Spleen (tissue), 11 donors: ENCODE results near the gene CMTM7. TPM values are rescaled to one million over a fixed set of nuclear protein-coding genes. Genes with fewer than 3 reads are reported as not detected.

Experiments
- DNase-seq: peaks from one replicate; pipeline ENCODE4 v3.0.0-alpha.2; 2020
- H3K27ac ChIP-seq, 8 donors: fragments of 200-600 bp; sonication (generic) in 7 of 8; 1 replicate in 4 of 8; 2 replicates in 4 of 8; pipeline versions ENCODE4 v1.5.0 to v1.8.0; 2016 to 2021; ENCODE audit warnings: inconsistent platforms in 4 of 8, mild to moderate bottlenecking in 4 of 8, moderate library complexity in 1 of 8
- H3K27me3 ChIP-seq, 7 donors: fragments of 200-600 bp; sonication (generic) in 6 of 7; replicated peaks in 1 of 7; 1 replicate in 4 of 7; 2 replicates in 3 of 7; pipeline versions ENCODE4 v1.5.0 to v1.8.0; 2016 to 2021; ENCODE audit warnings: inconsistent platforms in 3 of 7, mild to moderate bottlenecking in 1 of 7
- H3K36me3 ChIP-seq, 6 donors: fragments of 200-600 bp; sonication (generic) in 5 of 6; 1 replicate in 4 of 6; 2 replicates in 2 of 6; pipeline versions ENCODE4 v1.5.0 to v1.8.0; 2016 to 2021; ENCODE audit warnings: inconsistent platforms in 2 of 6
- H3K4me1 ChIP-seq, 6 donors: fragments of 200-600 bp; sonication (generic) in 5 of 6; 1 replicate in 3 of 6; 2 replicates in 3 of 6; pipeline versions ENCODE4 v1.5.0 to v1.8.0; 2016 to 2021; ENCODE audit warnings: inconsistent platforms in 3 of 6
- H3K4me3 ChIP-seq, 8 donors: fragments of 200-600 bp; sonication (generic) in 7 of 8; 1 replicate in 4 of 8; 2 replicates in 4 of 8; pipeline versions ENCODE4 v1.5.0 to v1.8.0; 2016 to 2021; ENCODE audit warnings: inconsistent platforms in 4 of 8, mild to moderate bottlenecking in 4 of 8, moderate library complexity in 2 of 8
- H3K9me3 ChIP-seq, 8 donors: fragments of 200-600 bp; sonication (generic) in 7 of 8; 1 replicate in 4 of 8; 2 replicates in 4 of 8; pipeline versions ENCODE4 v1.5.0 to v1.8.0; 2016 to 2021; ENCODE audit warnings: inconsistent platforms in 4 of 8
- POLR2A ChIP-seq, 3 donors: fragments of 450-650 bp; IDR thresholded peaks; one replicate each; pipeline ENCODE4 v1.5.1; 2017; ENCODE audit warnings: antibody characterized with exemption in 3 of 3, mild to moderate bottlenecking in 1 of 3
- POLR2AphosphoS5 ChIP-seq, 3 donors: sonication (generic); formaldehyde crosslinking; IDR thresholded peaks; one replicate each; pipeline ENCODE4 v1.5.1; 2017; ENCODE audit warnings: antibody characterized with exemption in 3 of 3
- WGBS, 5 donors: extraction: QIAGEN DNeasy Blood & Tissue Kit in 3 of 5; methylation state at CpG; one replicate each; pipeline versions ENCODE4 v1.1.5 to v1.1.7; 2013 to 2018; 5-methylcytosine and 5-hydroxymethylcytosine counted together
- intact Hi-C: fragments of 100-400 bp; cut with DNase I; formaldehyde crosslinking; loops from one replicate; pipeline ENCODE4 v1.15.0; 2023; ENCODE audit warnings: low total_unique reads
- polyA plus RNA-seq, 3 donors: library from polyadenylated mRNA; stranded (reverse); fragments of 200-250 nt; gene quantifications; one replicate each; pipeline ENCODE4 v1.2.1, GENCODE V29; 2013
- total RNA-seq, 7 donors: library from RNA; depleted of rRNA in 3 of 7; stranded (reverse); fragments of >200 nt in 3 of 7; fragmentation: NEBNext Ultra II Directional in 4 of 7; extraction: Animal tissue kit (Norgen Biotek cat#: 25700) in 4 of 7; gene quantifications; one replicate each; pipeline versions ENCODE4 v1.1.0 to v1.2.1, GENCODE V29; 2016 to 2021
- TF ChIP-seq, protein P1 (sequence below), 11 experiments: fragments of 200-600 bp in 7 of 11; fragments of 450-650 bp in 4 of 11; sonication (generic) in 4 of 11; IDR thresholded peaks in 8 of 11; conservative IDR thresholded peaks in 3 of 11; 1 replicate in 7 of 11; 2 replicates in 4 of 11; pipeline versions ENCODE4 v1.4.0 to v1.8.0; 2016 to 2021; ENCODE audit warnings: antibody characterized with exemption in 11 of 11, inconsistent platforms in 4 of 11, mild to moderate bottlenecking in 1 of 11
- donor health status: healthy with polysubstance abuse.
- donor health status: DM: no; HTN: no; CAD: no; lungs with moderate emphysema.
- donor health status: DM: no; HTN: no; CAD: no.
- donor health status: Bipolar disorder and iron deficiency.
- donor health status: healthy.
- donor health status: DM: no; HTN: no; CAD: no.
- donor health status: DM: yes; HTN: yes; CAD: no.

Gene CMTM7
- total and polyA plus RNA-seq, 10 donors = 27.6 to 92.0 (median 47.5) TPM

DNA sequence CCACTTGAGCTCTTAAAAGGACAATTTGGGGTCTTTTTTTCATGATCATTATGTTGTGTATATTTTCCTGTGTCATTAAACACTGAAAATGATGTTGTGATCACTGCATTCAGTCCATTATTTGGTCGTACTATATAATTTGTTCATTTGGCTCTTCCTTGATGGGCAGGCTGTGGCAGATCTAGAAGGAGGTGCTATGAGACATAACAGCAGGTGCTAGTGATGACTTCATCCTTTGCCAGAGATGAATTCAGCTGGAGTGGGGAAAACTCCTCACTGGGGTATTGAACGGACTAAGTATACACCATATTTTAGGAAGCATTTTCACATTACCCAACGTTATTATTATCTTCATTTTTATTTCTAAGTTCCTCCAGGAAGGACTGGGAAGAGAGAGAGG lies 12.0 kb downstream of the CMTM7 start:
- no peak for DNase-seq
- Histone ChIP-seq H3K27ac (peak overlapping the region in 4 of 8 donors; percentile 91 to 97 (median 94)), H3K36me3 (peaks cover 0 to 15% (median 0%) of the 10 kb centered on the region in 6 donors), H3K27me3 (no peaks in the 10 kb centered on the region), H3K4me1 (peaks cover 27 to 100% (median 88%) of the 10 kb centered on the region in 6 donors), H3K9me3 (no peaks in the 10 kb centered on the region), H3K4me3 (no peak overlapping the region)
- WGBS, 5 donors = 58 to 75% (median 65%) methylated on average over 3 of the region's 3 CpGs
- TF ChIP-seq, protein P1, sequence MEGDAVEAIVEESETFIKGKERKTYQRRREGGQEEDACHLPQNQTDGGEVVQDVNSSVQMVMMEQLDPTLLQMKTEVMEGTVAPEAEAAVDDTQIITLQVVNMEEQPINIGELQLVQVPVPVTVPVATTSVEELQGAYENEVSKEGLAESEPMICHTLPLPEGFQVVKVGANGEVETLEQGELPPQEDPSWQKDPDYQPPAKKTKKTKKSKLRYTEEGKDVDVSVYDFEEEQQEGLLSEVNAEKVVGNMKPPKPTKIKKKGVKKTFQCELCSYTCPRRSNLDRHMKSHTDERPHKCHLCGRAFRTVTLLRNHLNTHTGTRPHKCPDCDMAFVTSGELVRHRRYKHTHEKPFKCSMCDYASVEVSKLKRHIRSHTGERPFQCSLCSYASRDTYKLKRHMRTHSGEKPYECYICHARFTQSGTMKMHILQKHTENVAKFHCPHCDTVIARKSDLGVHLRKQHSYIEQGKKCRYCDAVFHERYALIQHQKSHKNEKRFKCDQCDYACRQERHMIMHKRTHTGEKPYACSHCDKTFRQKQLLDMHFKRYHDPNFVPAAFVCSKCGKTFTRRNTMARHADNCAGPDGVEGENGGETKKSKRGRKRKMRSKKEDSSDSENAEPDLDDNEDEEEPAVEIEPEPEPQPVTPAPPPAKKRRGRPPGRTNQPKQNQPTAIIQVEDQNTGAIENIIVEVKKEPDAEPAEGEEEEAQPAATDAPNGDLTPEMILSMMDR (IDR thresholded peaks at IDR 0.05 in 8 of 11, conservative IDR thresholded peaks at IDR 0.05 in 3 of 11) = no peak
- TF ChIP-seq POLR2A (IDR thresholded peaks at IDR 0.05) (no peak), POLR2AphosphoS5 (IDR thresholded peaks at IDR 0.05) (no peak)
- intact Hi-C loops = no loop called here

DNA sequence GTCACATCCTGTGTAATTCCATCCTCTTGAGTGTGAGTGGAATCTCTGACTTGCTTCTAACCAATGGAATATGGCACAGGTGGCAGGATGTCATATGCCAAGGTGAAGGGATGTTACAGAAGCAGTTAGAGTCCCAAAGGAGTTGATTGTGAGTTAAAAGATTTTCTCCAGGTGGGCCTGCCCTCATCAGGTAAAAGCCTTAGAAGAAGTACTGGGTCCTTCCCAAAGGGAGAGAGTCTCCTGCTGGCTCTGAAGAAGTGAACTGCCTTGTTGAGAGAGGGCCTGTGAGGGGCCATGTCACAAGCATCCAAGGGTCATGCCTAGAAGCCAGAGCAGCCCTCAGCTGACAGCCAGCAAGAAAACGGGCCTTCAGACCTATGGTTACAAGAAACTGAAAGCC lies 13.1 kb downstream of the CMTM7 start:
- no peak for TF ChIP-seq POLR2AphosphoS5 (IDR thresholded peaks at IDR 0.05)
- TF ChIP-seq, protein P1 (IDR thresholded peaks at IDR 0.05 in 8 of 11, conservative IDR thresholded peaks at IDR 0.05 in 3 of 11) = no peak
- TF ChIP-seq POLR2A (IDR thresholded peaks at IDR 0.05) = no peak
- no peaks in the 10 kb centered on the region for H3K27me3 ChIP-seq
- DNase-seq = no peak
- peaks cover 0 to 15% (median 0%) of the 10 kb centered on the region in 6 donors for H3K36me3 ChIP-seq
- intact Hi-C loops = no loop called here
- H3K4me1 ChIP-seq = peaks cover 27 to 100% (median 83%) of the 10 kb centered on the region in 6 donors
- 67 to 100% (median 84%) methylated on average over 1 of the region's 1 CpG for WGBS, 5 donors
- H3K27ac ChIP-seq = peak overlapping the region in 4 of 8 donors; percentile 70 to 97 (median 90)
- H3K9me3 ChIP-seq = no peaks in the 10 kb centered on the region
- H3K4me3 ChIP-seq = no peak overlapping the region

DNA sequence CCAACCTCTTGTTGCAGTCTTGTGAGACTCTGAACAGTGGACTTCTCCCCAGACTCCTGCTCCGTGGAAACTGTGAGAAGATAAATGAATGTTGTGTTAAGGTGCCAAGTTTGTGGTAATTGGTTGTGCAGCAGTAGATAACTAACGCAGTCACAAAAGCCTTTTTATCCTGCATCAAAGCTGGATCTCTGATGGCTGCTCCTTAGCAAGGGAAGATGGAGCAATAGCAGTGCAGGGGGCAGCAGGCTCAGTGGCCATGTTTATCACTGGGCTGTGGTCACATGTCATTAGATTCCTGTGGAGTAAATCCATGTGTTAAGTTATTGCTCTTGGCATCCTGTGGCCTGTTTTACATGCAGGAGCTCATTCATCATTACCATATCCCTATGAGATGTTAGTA lies 13.5 kb downstream of the CMTM7 start:
- intact Hi-C loops = no loop called here
- Histone ChIP-seq H3K9me3 (no peaks in the 10 kb centered on the region), H3K27ac (peak overlapping the region in 4 of 8 donors; percentile 70 to 97 (median 90)), H3K36me3 (peaks cover 0 to 15% (median 0%) of the 10 kb centered on the region in 6 donors), H3K4me3 (no peak overlapping the region), H3K4me1 (peaks cover 25 to 100% (median 83%) of the 10 kb centered on the region in 6 donors), H3K27me3 (no peaks in the 10 kb centered on the region)
- 39 to 73% (median 58%) methylated on average over 2 of the region's 2 CpGs for WGBS, 5 donors
- no peak for DNase-seq
- TF ChIP-seq, protein P1 (IDR thresholded peaks at IDR 0.05 in 8 of 11, conservative IDR thresholded peaks at IDR 0.05 in 3 of 11) = no peak
- no peak for TF ChIP-seq POLR2AphosphoS5 (IDR thresholded peaks at IDR 0.05)
- no peak for TF ChIP-seq POLR2A (IDR thresholded peaks at IDR 0.05)

- intact Hi-C loops = no loop called here
- peak overlapping the region in 1 of 8 donors; percentile 35 for H3K4me3 ChIP-seq
Observed at GRCh38 chr3:32405711-32406323, 14.2 kb downstream of the CMTM7 start.

More at GRCh38 chr3:32405711-32406323, 14.2 kb downstream of the CMTM7 start:
- TF ChIP-seq, protein P1 (IDR thresholded peaks at IDR 0.05 in 8 of 11, conservative IDR thresholded peaks at IDR 0.05 in 3 of 11) = no peak
- no peak for TF ChIP-seq POLR2AphosphoS5 (IDR thresholded peaks at IDR 0.05)
- TF ChIP-seq POLR2A (IDR thresholded peaks at IDR 0.05) = no peak
- Histone ChIP-seq H3K9me3 (no peaks in the 10 kb centered on the region), H3K27ac (peak overlapping the region in 6 of 8 donors; percentile 68 to 97 (median 80)), H3K4me1 (peaks cover 22 to 100% (median 83%) of the 10 kb centered on the region in 6 donors), H3K36me3 (peaks cover 0 to 15% (median 0%) of the 10 kb centered on the region in 6 donors), H3K27me3 (no peaks in the 10 kb centered on the region)
- DNase-seq = no peak
- WGBS, 5 donors = 72 to 86% (median 77%) methylated on average over 7 of the region's 7 CpGs
